Tibial nerve (tissue), 4 donors: Measurements from ENCODE around the gene GLUD1.
"Not testable (repeated sequence)": the region's sequence is repeated elsewhere in the genome, so short reads cannot be mapped to it uniquely, and the experiment has no call there.

Source experiments
- EP300 ChIP-seq, 2 donors: sonication (generic); formaldehyde crosslinking; IDR thresholded peaks; one replicate each; pipeline ENCODE4 v1.6.1; 2017; ENCODE audit warnings: antibody characterized with exemption in 2 of 2, mild to moderate bottlenecking in 1 of 2
- TF ChIP-seq, protein P1 (sequence below), 5 experiments: fragments of 200-600 bp in 3 of 5; fragments of 450-650 bp in 2 of 5; sonication (generic) in 3 of 5; IDR thresholded peaks; one replicate each; pipeline ENCODE4 v1.5.1; 2016 to 2019; ENCODE audit warnings: antibody characterized with exemption in 5 of 5, mild to moderate bottlenecking in 3 of 5, moderate library complexity in 2 of 5

DNA sequence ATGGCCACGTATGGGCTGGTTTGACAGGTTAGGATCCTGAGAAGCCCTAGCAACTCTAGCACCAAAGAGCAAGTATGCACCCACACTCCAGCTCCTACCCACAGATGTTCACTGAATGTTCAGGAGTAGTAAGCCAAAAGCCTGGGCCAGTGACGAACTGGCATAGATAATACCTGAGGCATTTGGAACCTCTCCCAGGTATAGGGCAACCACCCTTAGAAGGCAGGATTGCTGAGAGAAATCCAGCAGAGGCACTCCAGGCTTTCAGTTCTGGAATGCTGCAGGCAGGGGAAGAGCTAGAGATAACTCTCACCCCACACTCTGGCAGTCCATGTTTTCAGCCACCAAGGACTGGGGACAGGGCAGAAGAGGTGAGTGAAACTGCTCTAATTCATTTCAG lies 39.8 kb upstream of the GLUD1 start:
- not testable (repeated sequence) for TF ChIP-seq EP300 (IDR thresholded peaks at IDR 0.05)
- TF ChIP-seq, protein P1, sequence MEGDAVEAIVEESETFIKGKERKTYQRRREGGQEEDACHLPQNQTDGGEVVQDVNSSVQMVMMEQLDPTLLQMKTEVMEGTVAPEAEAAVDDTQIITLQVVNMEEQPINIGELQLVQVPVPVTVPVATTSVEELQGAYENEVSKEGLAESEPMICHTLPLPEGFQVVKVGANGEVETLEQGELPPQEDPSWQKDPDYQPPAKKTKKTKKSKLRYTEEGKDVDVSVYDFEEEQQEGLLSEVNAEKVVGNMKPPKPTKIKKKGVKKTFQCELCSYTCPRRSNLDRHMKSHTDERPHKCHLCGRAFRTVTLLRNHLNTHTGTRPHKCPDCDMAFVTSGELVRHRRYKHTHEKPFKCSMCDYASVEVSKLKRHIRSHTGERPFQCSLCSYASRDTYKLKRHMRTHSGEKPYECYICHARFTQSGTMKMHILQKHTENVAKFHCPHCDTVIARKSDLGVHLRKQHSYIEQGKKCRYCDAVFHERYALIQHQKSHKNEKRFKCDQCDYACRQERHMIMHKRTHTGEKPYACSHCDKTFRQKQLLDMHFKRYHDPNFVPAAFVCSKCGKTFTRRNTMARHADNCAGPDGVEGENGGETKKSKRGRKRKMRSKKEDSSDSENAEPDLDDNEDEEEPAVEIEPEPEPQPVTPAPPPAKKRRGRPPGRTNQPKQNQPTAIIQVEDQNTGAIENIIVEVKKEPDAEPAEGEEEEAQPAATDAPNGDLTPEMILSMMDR (IDR thresholded peaks at IDR 0.05), result not testable (repeated sequence)
